SK-N-SH (cell line): ENCODE results near the gene SRGN. TPM values are rescaled to one million over a fixed set of nuclear protein-coding genes. Genes with fewer than 3 reads are reported as not detected.

Experiments used
- CTCF ChIA-PET: fragments of 300-600, 350-600 bp; formaldehyde crosslinking; extraction: SDS; loops from one replicate; lab custom pipeline; 2021; lab: Yijun Ruan, JAX
- POLR2A ChIA-PET: fragments of 350-600 bp; sonication (Branson Sonifier 250); formaldehyde crosslinking; extraction: SDS; loops from one replicate; lab custom pipeline; 2020; ENCODE audit warnings: antibody characterized with exemption, inconsistent platforms; lab: Yijun Ruan, JAX
- DNase-seq: peaks from one replicate; pipeline ENCODE4 v3.0.0; 2012
- H2AFZ ChIP-seq: fragments of 200-600 bp; sonication (generic); 2 replicates; pipeline ENCODE4 v1.8.1; 2016; ENCODE audit warnings: antibody characterized with exemption, mild to moderate bottlenecking, low read depth
- H3F3A ChIP-seq: fragments of 200-600 bp; sonication (generic); replicated peaks from 2 replicates; pipeline ENCODE3; 2016; ENCODE audit warnings: antibody characterized with exemption, mild to moderate bottlenecking; ENCODE audit not compliant: insufficient read depth
- H3K27ac ChIP-seq, 2 experiments: fragments of 200-500 bp in 1 of 2; fragments of 200-600 bp in 1 of 2; sonication (Bioruptor generic) in 1 of 2; sonication (generic), shearing (Covaris generic) in 1 of 2; 2 replicates each; pipeline versions ENCODE4 v1.5.1 to v1.6.1; 2014 to 2016; ENCODE audit warnings: low read depth in 2 of 2, inconsistent platforms in 1 of 2, low read length in 1 of 2, mild to moderate bottlenecking in 1 of 2, mixed read lengths in 1 of 2
- H3K27me3 ChIP-seq: fragments of 200-600 bp; sonication (generic), shearing (Covaris generic); 2 replicates; pipeline ENCODE4 v1.6.1; 2016; ENCODE audit warnings: mixed run types; ENCODE audit not compliant: insufficient read depth
- H3K36me3 ChIP-seq, 2 experiments: fragments of 200-500 bp in 1 of 2; fragments of 200-600 bp in 1 of 2; sonication (Bioruptor generic) in 1 of 2; sonication (generic) in 1 of 2; replicated peaks in 1 of 2; 2 replicates each; pipeline versions ENCODE3 to v1.5.1; 2014 to 2016; ENCODE audit warnings: low read length in 1 of 2, mild to moderate bottlenecking in 1 of 2; ENCODE audit not compliant: insufficient read depth in 2 of 2, control insufficient read depth in 1 of 2
- H3K4me1 ChIP-seq, 2 experiments: fragments of 200-500 bp in 1 of 2; fragments of 200-600 bp in 1 of 2; sonication (Bioruptor generic) in 1 of 2; sonication (generic), shearing (Covaris generic) in 1 of 2; 2 replicates each; pipeline versions ENCODE4 v1.5.1 to v1.6.1; 2014 to 2016; ENCODE audit warnings: low read depth in 1 of 2, low read length in 1 of 2, mixed run types in 1 of 2; ENCODE audit not compliant: insufficient read depth in 2 of 2, control insufficient read depth in 1 of 2
- H3K4me2 ChIP-seq: fragments of 200-600 bp; sonication (generic), shearing (Covaris generic); 2 replicates; pipeline ENCODE4 v1.6.1; 2017; ENCODE audit warnings: mixed run types
- H3K4me3 ChIP-seq, 2 experiments: fragments of 200-500 bp in 1 of 2; fragments of 200-600 bp in 1 of 2; sonication (Bioruptor generic) in 1 of 2; sonication (generic), shearing (Covaris generic) in 1 of 2; 2 replicates each; pipeline versions ENCODE4 v1.5.1 to v1.8.1; 2014 to 2016; ENCODE audit warnings: low read depth in 2 of 2, inconsistent platforms in 1 of 2, low read length in 1 of 2, mild to moderate bottlenecking in 1 of 2, mixed read lengths in 1 of 2, moderate library complexity in 1 of 2
- H3K79me2 ChIP-seq: fragments of 200-600 bp; sonication (generic); 2 replicates; pipeline ENCODE4 v1.8.1; 2017; ENCODE audit warnings: mild to moderate bottlenecking; ENCODE audit not compliant: insufficient read depth
- H3K9ac ChIP-seq: fragments of 200-600 bp; sonication (generic); 2 replicates; pipeline ENCODE4 v1.6.1; 2017; ENCODE audit warnings: mixed run types
- H3K9me2 ChIP-seq: fragments of 200-600 bp; sonication (generic); 2 replicates; pipeline ENCODE4 v1.6.1; 2017; ENCODE audit warnings: mixed run types
- H3K9me3 ChIP-seq: fragments of 200-600 bp; sonication (generic); 2 replicates; pipeline ENCODE4 v1.6.1; 2017; ENCODE audit warnings: mixed run types, mild to moderate bottlenecking, moderate library complexity
- H4K20me1 ChIP-seq: fragments of 200-600 bp; sonication (generic); 2 replicates; pipeline ENCODE4 v1.6.1; 2017; ENCODE audit warnings: mild to moderate bottlenecking, mixed run types; ENCODE audit not compliant: insufficient read depth
- ELF1 ChIP-seq: IDR thresholded peaks from 2 replicates; pipeline ENCODE4 v1.4.0; 2012
- EZH2phosphoT487 ChIP-seq: fragments of 200-600 bp; sonication (generic); IDR thresholded peaks from 2 replicates; pipeline ENCODE4 v1.6.1; 2017; ENCODE audit warnings: low read depth, mixed run types, mild to moderate bottlenecking, antibody characterized with exemption, moderate library complexity, borderline replicate concordance
- FOSL2 ChIP-seq: IDR thresholded peaks from 2 replicates; pipeline ENCODE4 v1.4.0; 2012; ENCODE audit warnings: low read depth, mild to moderate bottlenecking, moderate library complexity, borderline replicate concordance
- FOXM1 ChIP-seq: IDR thresholded peaks from 2 replicates; pipeline ENCODE4 v1.4.0; 2012; ENCODE audit warnings: low read depth, mild to moderate bottlenecking
- JUND ChIP-seq: IDR thresholded peaks from 2 replicates; pipeline ENCODE4 v1.4.0; 2012
- MEF2A ChIP-seq: IDR thresholded peaks from 2 replicates; pipeline ENCODE4 v1.4.0; 2012; ENCODE audit warnings: low read depth, borderline replicate concordance
- NFIC ChIP-seq: IDR thresholded peaks from 2 replicates; pipeline ENCODE4 v1.4.0; 2012; ENCODE audit warnings: borderline replicate concordance
- NRF1 ChIP-seq: IDR thresholded peaks from 2 replicates; pipeline ENCODE4 v1.6.1; 2012; ENCODE audit warnings: low read depth, mild to moderate bottlenecking, low read length
- POLR2AphosphoS5 ChIP-seq: IDR thresholded peaks from 2 replicates; pipeline ENCODE4 v1.6.1; 2012; ENCODE audit warnings: low read depth, low read length
- RCOR1 ChIP-seq: fragments of 150-350 bp; IDR thresholded peaks from 2 replicates; pipeline ENCODE4 v1.6.1; 2017; ENCODE audit warnings: antibody characterized with exemption, low read length
- RFX5 ChIP-seq: IDR thresholded peaks from 2 replicates; pipeline ENCODE4 v1.6.1; 2012; ENCODE audit warnings: mild to moderate bottlenecking, improper control_type of control experiment, low read length
- SIN3A ChIP-seq: IDR thresholded peaks from 2 replicates; pipeline ENCODE4 v1.6.1; 2012; ENCODE audit warnings: low read depth, mild to moderate bottlenecking, low read length, moderate library complexity, borderline replicate concordance
- SMC3 ChIP-seq: IDR thresholded peaks from 2 replicates; pipeline ENCODE4 v1.6.1; 2012; ENCODE audit warnings: low read depth, low read length, improper control_type of control experiment
- TAF1 ChIP-seq: IDR thresholded peaks from 2 replicates; pipeline ENCODE4 v1.6.1; 2012; ENCODE audit warnings: low read depth, mild to moderate bottlenecking, low read length, moderate library complexity, borderline replicate concordance
- TCF12 ChIP-seq: IDR thresholded peaks from 2 replicates; pipeline ENCODE4 v1.4.0; 2012
- TEAD4 ChIP-seq: IDR thresholded peaks from 2 replicates; pipeline ENCODE4 v1.4.0; 2012; ENCODE audit warnings: mild to moderate bottlenecking, borderline replicate concordance; ENCODE audit not compliant: insufficient read depth
- WGBS: methylation state at CpG from one replicate; pipeline ENCODE4 v1.1.6; 2017; ENCODE audit warnings: low lambda C conversion rate; 5-methylcytosine and 5-hydroxymethylcytosine counted together
- polyA plus RNA-seq, 3 experiments: library from polyadenylated mRNA; depleted of rRNA; stranded (reverse); fragments of >200 nt; gene quantifications; 2 replicates each; pipeline ENCODE4 v1.2.3, GENCODE V29; 2012
- TF ChIP-seq, protein P1 (sequence below): fragments of 200-600 bp; sonication (generic); IDR thresholded peaks from 2 replicates; pipeline ENCODE4 v1.6.1; 2017; ENCODE audit warnings: antibody characterized with exemption, mild to moderate bottlenecking, moderate library complexity
- TF ChIP-seq, protein P2 (sequence below): IDR thresholded peaks from 2 replicates; pipeline ENCODE4 v1.6.1; 2012; ENCODE audit warnings: mild to moderate bottlenecking, low read depth, low read length, moderate library complexity
- TF ChIP-seq, protein P3 (sequence below): fragments of 150-350 bp; IDR thresholded peaks from 2 replicates; pipeline ENCODE4 v1.6.1; 2017; ENCODE audit warnings: antibody characterized with exemption, low read length, low read depth, borderline replicate concordance
- TF ChIP-seq, protein P4 (sequence below): IDR thresholded peaks from 2 replicates; pipeline ENCODE4 v1.4.0; 2012; ENCODE audit warnings: low read depth, borderline replicate concordance

Gene SRGN
- polyA plus RNA-seq, 1 of the 3 experiments (the other 2 are of a cell fraction) = 0.10 TPM

DNA sequence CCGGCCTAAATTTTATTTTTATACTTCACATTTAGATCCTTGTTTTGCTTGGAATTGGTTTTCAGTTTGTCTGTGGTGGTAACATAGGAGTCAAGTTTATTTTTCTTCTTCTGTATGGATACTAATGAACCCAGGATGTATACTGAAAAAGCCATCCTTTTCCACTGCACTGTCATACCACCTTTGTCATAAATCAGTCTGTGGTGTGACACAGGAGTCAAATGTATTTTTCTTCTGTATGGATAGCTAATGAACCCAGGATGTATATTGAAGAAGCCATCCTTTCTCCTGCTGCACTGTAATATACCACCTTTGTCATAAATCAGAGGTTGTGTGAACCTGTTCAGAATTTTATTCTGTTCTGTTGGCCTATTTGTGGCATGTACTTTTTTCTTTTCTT lies 57.4 kb downstream of the SRGN start:
- no peaks in the 10 kb centered on the region for H3K27me3 ChIP-seq
- peaks cover 13% of the 10 kb centered on the region for H3F3A ChIP-seq
- H3K9ac ChIP-seq = no peak overlapping the region
- ChIA-PET CTCF (no interaction called here), POLR2A (no interaction called here)
- no peaks in the 10 kb centered on the region for H3K4me1 ChIP-seq
- peaks cover 90% of the 10 kb centered on the region for H3K79me2 ChIP-seq
- no peaks in the 10 kb centered on the region for H3K9me3 ChIP-seq
- no peak overlapping the region for H3K27ac ChIP-seq
- H3K4me3 ChIP-seq = no peak overlapping the region
- DNase-seq = no peak
- peaks cover 0 to 17% of the 10 kb centered on the region in 2 experiments for H3K36me3 ChIP-seq
- TF ChIP-seq FOXM1 (no peak), TCF12 (no peak), MEF2A (no peak), TEAD4 (no peak), NFIC (no peak), ELF1 (no peak), EZH2phosphoT487 (no peak), RCOR1 (no peak), SMC3 (no peak), SIN3A (no peak), TAF1 (no peak), FOSL2 (no peak), RFX5 (no peak), NRF1 (no peak), JUND (no peak), POLR2AphosphoS5 (no peak)
- TF ChIP-seq, protein P1, sequence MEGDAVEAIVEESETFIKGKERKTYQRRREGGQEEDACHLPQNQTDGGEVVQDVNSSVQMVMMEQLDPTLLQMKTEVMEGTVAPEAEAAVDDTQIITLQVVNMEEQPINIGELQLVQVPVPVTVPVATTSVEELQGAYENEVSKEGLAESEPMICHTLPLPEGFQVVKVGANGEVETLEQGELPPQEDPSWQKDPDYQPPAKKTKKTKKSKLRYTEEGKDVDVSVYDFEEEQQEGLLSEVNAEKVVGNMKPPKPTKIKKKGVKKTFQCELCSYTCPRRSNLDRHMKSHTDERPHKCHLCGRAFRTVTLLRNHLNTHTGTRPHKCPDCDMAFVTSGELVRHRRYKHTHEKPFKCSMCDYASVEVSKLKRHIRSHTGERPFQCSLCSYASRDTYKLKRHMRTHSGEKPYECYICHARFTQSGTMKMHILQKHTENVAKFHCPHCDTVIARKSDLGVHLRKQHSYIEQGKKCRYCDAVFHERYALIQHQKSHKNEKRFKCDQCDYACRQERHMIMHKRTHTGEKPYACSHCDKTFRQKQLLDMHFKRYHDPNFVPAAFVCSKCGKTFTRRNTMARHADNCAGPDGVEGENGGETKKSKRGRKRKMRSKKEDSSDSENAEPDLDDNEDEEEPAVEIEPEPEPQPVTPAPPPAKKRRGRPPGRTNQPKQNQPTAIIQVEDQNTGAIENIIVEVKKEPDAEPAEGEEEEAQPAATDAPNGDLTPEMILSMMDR = no peak
- TF ChIP-seq, protein P2, sequence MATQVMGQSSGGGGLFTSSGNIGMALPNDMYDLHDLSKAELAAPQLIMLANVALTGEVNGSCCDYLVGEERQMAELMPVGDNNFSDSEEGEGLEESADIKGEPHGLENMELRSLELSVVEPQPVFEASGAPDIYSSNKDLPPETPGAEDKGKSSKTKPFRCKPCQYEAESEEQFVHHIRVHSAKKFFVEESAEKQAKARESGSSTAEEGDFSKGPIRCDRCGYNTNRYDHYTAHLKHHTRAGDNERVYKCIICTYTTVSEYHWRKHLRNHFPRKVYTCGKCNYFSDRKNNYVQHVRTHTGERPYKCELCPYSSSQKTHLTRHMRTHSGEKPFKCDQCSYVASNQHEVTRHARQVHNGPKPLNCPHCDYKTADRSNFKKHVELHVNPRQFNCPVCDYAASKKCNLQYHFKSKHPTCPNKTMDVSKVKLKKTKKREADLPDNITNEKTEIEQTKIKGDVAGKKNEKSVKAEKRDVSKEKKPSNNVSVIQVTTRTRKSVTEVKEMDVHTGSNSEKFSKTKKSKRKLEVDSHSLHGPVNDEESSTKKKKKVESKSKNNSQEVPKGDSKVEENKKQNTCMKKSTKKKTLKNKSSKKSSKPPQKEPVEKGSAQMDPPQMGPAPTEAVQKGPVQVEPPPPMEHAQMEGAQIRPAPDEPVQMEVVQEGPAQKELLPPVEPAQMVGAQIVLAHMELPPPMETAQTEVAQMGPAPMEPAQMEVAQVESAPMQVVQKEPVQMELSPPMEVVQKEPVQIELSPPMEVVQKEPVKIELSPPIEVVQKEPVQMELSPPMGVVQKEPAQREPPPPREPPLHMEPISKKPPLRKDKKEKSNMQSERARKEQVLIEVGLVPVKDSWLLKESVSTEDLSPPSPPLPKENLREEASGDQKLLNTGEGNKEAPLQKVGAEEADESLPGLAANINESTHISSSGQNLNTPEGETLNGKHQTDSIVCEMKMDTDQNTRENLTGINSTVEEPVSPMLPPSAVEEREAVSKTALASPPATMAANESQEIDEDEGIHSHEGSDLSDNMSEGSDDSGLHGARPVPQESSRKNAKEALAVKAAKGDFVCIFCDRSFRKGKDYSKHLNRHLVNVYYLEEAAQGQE = no peak
- TF ChIP-seq, protein P3, sequence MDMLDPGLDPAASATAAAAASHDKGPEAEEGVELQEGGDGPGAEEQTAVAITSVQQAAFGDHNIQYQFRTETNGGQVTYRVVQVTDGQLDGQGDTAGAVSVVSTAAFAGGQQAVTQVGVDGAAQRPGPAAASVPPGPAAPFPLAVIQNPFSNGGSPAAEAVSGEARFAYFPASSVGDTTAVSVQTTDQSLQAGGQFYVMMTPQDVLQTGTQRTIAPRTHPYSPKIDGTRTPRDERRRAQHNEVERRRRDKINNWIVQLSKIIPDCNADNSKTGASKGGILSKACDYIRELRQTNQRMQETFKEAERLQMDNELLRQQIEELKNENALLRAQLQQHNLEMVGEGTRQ = no peak
- TF ChIP-seq, protein P4, sequence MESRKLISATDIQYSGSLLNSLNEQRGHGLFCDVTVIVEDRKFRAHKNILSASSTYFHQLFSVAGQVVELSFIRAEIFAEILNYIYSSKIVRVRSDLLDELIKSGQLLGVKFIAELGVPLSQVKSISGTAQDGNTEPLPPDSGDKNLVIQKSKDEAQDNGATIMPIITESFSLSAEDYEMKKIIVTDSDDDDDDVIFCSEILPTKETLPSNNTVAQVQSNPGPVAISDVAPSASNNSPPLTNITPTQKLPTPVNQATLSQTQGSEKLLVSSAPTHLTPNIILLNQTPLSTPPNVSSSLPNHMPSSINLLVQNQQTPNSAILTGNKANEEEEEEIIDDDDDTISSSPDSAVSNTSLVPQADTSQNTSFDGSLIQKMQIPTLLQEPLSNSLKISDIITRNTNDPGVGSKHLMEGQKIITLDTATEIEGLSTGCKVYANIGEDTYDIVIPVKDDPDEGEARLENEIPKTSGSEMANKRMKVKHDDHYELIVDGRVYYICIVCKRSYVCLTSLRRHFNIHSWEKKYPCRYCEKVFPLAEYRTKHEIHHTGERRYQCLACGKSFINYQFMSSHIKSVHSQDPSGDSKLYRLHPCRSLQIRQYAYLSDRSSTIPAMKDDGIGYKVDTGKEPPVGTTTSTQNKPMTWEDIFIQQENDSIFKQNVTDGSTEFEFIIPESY = no peak
- H3K4me2 ChIP-seq = no peak overlapping the region
- H4K20me1 ChIP-seq = peaks cover 28% of the 10 kb centered on the region; the same call in 1 of the 2 replicates
- no peaks in the 10 kb centered on the region for H3K9me2 ChIP-seq
- 90% methylated on average over 1 of the region's 1 CpG for WGBS
- H2AFZ ChIP-seq = no peak overlapping the region
